Head of caudate nucleus (tissue), 42 donors: ENCODE data around the gene ABHD12B.

Experiments used
- DNase-seq, 42 donors: peaks; one replicate each; pipeline versions ENCODE4 v3.0.0 to v3.0.0-alpha.2; 2020 to 2021; ENCODE audit warnings: mixed read lengths in 7 of 42
- intact Hi-C: fragments of 100-400 bp; cut with DNase I; formaldehyde crosslinking; loops from one replicate; pipeline ENCODE4 v1.15.0; 2022

Gene ABHD12B

GRCh38 chr14:50947446-50947845 is 75.6 kb downstream of the ABHD12B start:
- DNase-seq = no peak
- intact Hi-C loops = no loop called here

- intact Hi-C loops = no loop called here
- no peak for DNase-seq
Measured at GRCh38 chr14:50948205-50948604, 76.4 kb downstream of the ABHD12B start.

- DNase-seq = no peak
- intact Hi-C loops = loop anchor here (10.0 kb wide), 1 partner anchor 274 kb away; no protein-coding TSS in a partner anchor
Measured at GRCh38 chr14:50951032-50951431, 79.2 kb downstream of the ABHD12B start.

- intact Hi-C loops = loop anchor here (10.0 kb wide), 1 partner anchor 271 kb away; no protein-coding TSS in a partner anchor
- no peak for DNase-seq
Measured at GRCh38 chr14:50953502-50953901, 81.6 kb downstream of the ABHD12B start.
